ENCODE results near the gene GRM8.

- no peak for TF ChIP-seq CTCF (IDR thresholded peaks at IDR 0.05; ENCODE audit: insufficient read depth, low read depth, low read length)
- no peak for TF ChIP-seq EZH2 (IDR thresholded peaks at IDR 0.05; ENCODE audit: insufficient read depth, low read length)
Observed at GRCh38 chr7:127194571-127194970, 58.2 kb downstream of the GRM8 start.

Measured in astrocyte (in vitro differentiated cells and primary cell).